Measurements from ENCODE around the gene ALG14. TPM values are rescaled to one million over a fixed set of nuclear protein-coding genes. Genes with fewer than 3 reads are reported as not detected.
A peak's percentile ranks its signal among the peaks of the same experiment; 100 is the strongest.

The ALG14 gene
- total RNA-seq, 1 donor from 2014 or later = 4.6 TPM

DNA sequence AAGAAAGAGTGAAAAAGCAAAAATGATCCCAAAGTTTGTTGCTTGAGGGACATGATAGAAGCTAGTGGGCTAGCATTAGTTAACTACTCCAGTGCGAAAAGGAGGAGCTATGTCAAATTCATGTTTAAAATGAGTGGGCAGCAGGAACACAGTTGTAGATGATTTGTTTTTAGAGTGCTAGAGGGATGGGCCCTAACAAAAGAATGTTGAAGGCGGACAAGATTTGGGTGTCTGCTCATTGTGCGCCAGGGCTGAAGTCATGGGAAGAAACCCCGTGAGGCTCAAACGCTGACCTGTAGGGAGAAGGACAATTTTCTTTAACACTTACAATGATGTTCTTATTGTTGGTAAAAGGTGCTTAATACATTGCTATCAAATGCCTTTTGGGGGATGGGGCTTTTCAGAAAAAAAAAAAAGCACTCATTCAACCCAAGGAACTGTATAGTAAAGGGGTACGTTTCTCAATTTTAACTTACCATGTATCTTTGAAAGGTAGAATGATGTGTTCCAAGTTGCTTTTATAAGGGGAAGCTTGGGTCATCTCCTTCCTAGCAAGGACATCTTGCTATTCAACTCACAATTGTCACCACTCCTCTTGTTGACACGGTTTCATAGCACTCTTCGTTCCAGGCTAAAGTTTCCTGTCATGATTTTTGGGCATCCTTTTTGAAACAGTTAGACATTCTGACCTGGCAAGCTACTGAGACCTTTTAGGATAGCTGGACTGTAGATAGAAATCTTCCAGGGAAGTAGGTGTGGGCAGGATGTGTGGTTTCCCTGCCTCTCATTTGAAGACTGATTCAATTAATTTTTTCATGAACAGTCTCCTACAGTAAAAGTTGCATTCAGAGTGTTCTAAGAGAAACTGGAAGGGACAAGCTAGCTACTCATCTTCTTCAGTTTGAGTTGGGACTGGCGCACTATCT, 92.8 kb downstream of the ALG14 start:
- ATAC-seq = no peak

DNA sequence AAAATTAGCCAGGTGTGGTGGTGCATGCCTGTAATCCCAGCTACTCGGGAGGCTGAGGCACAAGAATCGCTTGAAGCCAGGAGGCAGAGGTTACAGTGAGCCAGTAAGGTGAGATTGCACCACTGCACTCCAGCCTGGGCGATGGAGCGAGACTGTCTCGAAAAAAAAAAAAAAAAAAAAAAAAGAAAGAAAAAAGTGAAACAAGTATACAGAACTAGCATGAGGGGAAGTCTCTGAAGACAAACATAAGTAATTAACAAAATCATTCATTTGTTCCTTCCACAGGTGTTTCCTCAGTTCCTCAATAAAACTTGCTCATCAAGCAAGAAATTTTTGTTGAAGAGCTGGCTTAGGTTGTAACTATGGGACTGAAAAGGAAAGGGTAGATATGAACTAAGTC, 93.6 kb downstream of the ALG14 start:
- no peak for ATAC-seq

DNA sequence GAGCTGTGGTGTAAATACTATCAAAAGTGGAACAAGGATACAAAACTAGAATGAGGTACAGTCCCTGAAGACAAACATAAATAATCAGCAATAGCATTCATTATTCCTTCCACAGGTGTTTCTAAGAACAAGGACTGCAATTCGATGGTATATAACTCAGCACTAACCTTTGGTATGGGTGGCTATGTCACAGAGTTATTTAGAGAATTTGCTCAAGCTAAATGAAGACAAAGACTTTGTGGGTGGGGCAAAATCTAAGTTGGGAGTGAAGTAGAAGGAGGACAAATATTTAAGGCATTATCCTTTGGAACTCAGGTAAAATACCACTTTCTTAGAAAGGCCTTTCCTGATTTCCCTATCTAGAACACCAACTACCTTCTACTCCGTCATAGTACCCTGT, 94.3 kb downstream of the ALG14 start:
- no peak for ATAC-seq

DNA sequence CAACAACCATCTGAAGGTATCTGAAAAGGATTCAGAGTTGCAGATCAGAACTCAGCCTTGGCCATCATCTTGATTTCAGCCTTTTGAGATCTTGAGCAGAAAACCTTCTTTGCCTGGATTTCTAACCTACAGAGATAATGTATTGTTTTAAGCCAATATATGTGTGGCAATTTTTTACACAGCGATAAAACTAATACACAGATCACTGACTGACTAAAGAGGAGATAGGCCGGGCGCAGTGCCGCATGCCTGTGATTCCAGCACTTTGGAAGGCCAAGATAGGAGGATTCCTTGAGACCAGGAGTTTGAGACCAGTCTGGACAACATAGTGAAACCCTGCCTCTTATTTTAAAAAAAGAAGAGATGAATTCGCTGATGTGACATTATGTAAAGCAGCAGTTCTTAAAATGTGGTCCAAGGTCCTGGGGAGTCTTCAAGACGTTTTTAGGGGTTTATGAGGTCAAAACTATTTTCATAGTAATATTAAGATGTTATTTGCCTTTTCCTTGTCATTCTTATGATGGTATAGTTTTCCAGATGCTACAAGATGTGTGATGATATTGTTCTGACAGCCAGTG, 95.7 kb downstream of the ALG14 start:
- no peak for ATAC-seq

DNA sequence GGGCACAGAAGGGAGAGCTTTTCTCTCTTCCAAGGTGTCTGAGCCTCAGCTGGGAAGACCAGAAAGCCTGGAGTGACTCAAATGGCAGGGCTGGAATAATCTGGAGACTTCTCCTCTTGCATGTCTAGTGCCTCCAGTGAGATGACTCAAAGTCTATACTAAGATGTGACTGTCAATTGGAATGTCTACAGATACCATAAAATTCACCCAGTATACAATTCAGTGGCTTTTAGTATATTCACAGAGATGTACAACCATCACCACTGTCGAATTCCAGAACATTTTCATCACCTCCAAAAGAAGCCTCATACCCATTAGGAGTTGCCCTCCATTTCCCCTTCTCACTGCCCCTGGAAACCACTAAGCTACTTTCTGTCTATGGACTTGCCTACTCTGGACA, 97.9 kb downstream of the ALG14 start:
- ATAC-seq = peak; percentile 79

DNA sequence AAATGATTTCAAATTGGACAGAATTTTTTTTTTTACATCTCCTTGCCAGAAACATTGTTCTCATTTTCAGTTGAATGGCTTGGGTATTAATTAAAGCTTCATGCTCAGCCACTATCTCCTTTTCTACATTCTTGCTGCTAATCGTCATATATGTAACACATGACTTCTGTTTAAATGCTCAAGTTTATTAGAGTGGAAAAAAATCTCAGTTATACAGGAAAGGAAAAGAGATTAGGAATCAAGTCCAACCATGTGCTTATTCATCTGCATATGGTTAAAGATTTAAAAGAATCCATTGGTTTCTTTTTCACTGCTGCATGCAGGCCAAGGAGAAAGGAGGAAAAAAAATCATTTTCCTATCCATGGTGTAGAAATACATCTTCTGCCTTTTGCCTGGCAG, 98.5 kb downstream of the ALG14 start:
- ATAC-seq = no peak

DNA sequence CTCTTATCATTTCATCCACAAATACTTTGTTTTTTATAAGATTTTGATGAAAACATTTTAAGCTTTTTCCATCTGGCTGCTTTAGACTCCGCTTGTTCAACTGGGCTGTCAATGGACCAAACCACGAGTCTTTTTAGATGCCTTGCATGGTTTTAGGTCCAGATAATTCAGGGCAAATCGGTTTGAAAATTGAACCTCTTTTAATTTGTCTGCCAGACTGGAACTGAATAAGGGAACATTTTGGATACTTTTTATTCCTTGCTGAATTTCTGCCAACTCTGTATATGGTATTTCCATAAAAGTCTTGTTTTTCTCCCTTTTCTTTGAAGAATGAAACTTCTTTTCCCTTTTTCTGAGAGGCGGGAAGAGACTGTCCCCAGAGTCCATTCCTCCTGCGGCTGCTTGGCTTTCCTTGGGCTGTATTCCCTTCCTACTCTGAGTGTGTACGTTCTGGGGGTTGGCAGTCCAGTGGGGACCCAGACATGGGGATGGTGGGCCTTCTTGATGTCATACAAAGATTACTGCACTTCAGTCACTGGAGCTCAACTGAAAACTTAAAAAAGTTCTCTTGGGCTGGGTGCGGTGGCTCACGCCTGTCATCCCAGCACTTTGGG, 99.3 kb downstream of the ALG14 start:
- ATAC-seq = no peak

DNA sequence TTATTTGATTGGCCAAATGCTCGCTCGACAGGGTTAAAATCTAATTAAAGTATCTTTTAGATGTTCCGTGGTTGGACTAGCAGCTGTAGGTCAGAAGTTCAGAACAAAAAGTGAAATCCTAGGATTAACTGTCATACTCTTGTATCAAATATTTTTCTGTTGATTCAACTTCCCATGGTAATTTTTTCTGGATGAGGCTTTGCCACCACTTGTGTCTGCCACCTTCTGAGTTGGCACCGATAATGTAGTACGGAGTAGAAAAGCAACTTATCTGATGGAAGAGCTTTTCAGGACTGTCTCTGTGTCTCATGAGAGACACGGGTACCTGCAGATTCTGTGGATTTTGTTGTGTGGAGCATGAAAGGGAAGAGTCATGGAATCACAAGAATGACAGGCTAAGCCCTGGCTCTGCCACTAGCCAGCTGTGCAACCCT, 101.2 kb downstream of the ALG14 start:
- ATAC-seq = peak; percentile 47

DNA sequence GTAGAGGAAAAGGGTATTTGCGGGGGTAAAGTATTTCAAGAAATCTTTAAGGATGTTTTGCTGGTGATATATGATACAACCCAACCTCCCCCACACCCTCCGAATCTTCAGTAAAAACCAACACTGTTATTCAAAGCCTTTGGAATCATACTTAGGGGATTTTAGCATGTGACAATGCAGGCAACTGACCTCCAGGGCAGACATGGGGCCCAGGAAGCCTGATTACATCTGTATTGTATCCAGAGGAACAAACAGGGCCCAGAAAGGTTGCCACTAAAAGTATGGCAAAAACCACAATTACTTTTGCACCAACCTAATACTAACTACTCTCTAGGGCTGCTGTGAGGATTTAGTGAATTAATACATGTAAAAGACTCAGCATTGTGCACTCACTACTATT, 102.0 kb downstream of the ALG14 start:
- no peak for ATAC-seq

DNA sequence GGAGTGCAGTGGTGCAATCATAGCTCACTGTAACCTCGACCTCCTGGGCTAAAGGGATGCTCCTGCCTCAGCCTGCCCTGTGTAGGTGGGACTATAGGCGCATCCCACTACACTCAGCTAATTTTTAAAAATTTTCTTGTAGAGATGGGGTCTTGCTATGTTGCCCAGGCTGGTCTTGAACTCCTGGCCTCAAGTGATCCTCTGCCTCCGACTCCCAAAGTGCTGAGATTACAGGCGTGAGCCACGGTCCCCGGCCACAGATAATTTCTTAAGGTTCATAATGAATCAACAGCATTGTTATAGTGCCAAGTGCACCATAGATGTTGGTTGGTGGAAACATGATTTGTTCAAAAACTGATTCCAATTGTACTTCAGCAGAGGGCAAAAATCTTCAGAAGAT, 103.6 kb downstream of the ALG14 start:
- no peak for ATAC-seq

DNA sequence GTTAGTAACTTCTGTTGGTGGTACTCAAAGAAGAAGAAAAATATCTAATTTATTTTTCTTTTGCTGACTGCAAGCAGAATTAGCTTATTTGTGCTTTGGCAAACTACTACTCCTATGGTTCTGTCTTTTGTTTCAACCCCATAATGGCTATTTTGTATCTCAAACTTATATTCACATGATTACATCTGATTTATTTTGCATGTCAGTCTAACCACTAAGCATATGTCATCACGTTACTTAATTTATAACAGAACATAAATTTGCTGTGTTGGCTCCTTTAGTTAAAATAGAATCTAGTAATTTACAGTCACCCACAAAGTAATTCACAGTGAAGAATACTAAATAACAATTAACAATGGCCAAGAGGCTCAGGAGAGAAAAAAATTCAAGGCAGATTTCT, 106.7 kb downstream of the ALG14 start:
- no peak for ATAC-seq

DNA sequence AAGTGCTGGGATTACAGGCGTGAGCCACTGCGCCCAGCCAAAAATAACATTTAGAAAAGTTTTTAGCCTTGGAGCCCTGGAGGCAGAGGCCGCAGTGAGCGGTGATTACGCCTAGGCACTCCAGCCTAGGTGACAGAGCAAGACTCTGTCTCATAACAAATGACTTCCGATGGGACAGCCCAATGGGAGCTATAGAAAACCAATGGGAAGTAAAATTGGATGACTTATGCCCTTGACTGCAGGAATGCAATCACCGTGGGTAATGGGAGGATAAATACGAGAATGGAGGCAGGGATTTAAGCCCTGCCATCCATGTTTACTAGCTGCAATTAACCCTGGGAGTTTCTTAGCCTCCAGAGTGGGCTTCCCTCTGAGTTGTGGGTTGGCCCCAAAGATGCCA, 108.9 kb downstream of the ALG14 start:
- ATAC-seq = no peak

DNA sequence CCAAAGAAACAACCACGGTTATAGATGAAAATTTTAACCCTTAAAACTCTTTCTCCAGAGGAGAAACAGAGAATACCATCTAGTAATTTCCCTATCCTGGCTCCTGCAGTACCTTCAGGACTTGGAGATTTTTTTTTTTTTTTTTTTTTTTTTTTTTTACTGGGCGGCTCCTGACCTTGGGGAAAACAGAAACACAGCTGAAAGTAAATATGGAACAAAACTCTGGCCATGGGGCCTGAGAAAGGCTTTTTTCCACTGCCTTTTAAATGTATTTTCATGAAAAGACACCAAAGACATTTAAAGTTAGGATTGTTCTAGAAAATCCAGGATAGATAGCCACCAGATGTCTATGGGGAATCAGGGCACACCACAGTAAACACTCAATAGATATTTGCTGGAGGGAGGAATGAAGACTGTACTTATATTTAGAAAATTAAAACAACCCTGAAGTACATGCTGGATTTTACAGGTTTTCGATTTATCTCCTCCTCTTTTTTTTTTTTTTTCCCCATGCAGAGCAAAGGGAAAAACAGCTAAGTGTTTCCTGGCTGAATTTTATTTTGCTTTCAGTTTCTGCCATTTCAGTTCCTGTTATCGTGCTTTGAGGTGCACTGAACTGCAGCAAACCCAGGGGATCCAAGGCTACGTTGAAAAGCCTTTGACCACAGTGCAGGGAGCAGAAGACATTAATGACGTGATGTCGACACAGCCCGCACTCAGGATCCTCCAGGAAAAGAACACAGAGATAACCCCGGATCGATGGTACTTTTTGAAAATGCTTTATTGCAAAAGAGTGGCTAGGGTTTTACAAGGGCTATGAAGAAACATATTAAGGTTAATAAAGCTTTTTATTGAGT, 110.1 kb downstream of the ALG14 start:
- peak; percentile 38 for ATAC-seq

DNA sequence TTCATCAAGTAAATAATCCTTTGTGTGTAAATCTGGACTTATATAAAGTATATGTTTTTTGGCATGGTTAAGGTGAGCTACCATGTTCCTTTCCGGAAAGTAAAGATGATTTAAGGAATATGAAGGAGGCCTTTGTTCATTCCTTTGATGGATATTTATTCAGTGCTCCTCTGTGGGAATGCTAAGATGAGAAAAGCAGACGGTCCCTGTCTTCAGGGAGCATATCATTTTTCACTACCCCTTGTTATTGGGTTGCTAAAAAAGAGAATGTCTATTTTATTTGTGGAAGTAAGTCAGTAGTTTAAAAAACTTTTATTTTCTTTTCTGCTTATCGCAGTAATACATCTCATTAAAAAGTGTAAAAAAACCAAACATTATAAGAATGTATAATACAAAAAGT, 110.8 kb downstream of the ALG14 start:
- no peak for ATAC-seq

DNA sequence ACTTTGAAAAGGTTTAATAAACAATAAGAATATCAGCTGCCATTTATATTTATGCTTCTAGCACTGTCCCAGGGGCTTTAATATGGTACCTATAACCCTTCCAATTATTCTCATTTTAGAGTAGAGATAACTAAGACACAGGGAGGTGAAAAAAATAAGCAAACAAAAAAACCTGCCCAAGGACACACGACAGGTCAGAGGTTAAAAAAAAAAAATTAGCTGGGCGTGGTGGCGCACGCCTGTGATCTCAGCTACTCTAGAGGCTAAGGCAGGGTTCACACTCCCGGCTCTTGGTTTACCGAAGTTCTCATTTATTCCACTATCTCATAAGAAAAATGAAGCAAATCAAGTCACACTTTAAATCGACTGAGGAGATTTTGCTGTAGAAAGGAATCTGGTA, 111.2 kb downstream of the ALG14 start:
- no peak for ATAC-seq

DNA sequence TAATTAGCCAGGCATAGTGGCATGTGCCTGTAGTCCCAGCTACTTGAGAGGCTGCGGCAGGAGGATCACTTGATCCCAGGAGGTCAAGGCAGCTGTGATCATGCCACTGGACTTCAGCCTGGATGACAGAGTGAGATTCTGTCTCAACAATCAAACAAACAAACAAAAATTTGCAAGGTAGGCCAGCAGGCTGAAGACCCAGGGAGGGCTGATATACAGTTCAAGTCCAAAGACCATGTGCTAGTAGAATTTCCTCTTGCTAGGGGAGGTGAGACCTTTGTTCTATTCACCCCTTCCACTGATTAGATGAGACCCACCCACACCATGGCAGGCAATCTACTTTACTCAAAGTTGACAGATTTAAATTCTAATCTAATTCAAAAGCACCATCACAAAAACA, 114.7 kb downstream of the ALG14 start:
- ATAC-seq = no peak

DNA sequence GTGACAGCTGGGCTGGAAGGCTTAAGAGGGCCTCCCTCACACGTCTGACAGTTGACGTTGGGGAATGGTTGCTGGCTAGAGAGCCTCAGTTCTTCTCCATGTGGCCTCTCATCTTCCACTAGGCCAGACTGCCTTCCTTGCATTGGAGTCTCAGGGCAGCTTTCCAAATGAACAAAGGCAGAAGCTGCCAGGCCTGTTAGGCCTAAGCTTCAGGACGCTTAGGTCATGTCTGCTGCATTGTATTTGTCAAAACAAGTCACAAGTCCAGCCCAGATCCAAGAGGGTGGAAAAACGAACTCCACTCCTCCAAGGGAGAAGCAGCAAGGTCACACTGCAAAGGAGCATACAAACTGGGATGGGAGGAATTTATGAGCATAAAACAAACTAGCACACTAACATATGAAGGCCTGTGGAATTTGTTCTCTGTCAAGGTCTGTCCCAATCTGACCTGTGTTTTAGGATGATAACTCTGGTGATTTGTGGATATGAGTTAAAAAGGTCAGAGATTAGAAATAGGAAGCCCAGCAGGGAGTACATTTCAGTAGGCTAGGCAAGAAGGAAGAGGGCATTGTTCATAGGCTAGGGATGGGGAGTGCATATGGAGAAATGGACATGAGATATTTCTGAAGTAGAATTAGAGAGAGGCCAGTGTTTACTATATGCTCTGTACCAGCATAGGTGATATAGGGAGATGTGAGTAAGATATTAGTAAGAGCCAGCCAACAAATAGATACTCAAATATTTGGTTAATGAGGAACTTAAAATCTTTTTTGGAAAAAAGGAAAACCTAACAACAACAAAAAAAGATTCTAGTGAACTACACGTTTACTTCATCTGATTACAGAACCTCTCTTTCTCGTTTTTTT, 116.8 kb downstream of the ALG14 start:
- peak; percentile 70 for ATAC-seq

DNA sequence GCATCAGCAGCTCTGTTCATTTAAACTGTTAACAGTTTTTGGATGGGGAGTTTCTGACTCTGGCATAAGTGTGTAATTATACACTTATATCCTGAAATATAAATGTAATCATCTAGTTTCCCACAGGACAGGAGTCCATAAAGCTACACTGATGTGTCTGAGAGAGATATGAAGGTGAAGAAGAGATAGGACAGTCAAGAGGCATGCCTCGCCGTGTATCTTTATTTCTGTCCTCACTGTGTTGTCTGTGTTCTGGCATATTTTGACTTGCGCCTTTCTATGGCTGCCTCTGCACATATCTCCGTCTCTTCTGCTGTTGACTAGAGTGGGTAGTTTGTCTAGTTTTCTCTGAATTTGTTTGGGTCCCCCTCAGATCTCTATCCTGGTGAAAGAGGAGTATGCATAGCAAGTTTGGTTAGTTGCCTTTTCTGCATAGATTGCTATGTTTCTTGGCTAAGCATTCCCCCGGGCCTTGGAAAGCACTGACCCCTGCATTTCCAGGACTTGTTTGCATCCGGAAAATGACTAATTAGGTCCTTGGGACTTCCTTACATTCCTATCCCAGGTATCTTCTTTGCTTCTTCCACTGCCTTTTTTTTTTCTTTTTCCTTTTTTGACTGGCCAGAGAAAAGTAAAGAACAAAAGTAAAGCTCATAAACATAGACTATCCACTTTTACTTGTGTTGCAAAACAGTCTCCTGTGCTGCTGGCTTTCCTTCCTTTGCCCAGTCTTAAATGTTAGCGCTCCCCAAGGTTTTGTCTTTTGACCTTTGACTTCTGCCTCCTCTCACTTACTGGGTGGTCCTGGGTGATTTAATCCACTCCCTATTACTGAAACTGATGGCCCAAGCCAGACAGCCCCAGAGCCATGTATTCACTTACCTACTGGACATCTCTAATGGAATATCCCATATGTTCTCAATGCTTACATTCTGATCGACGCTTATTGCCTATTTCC, 118.2 kb downstream of the ALG14 start:
- no peak for ATAC-seq

DNA sequence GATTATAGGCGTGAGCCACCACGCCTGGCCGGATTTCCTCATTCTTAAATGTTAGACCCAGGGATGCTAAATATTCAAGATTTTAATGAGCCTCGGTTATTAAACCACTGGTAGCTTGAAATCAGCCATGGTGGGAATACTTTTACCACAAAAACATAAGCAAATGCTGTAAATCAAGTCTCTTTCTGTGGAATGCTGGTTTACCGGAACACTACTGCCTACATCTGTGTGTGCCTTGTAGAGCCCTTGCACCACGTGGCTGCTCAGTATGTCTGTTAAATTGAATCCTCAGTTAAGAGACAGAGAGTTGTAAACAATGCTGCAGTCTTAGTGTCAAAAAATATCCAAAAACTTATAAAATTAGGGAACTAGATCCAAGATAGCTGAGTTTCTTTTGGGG, 119.0 kb downstream of the ALG14 start:
- no peak for ATAC-seq

DNA sequence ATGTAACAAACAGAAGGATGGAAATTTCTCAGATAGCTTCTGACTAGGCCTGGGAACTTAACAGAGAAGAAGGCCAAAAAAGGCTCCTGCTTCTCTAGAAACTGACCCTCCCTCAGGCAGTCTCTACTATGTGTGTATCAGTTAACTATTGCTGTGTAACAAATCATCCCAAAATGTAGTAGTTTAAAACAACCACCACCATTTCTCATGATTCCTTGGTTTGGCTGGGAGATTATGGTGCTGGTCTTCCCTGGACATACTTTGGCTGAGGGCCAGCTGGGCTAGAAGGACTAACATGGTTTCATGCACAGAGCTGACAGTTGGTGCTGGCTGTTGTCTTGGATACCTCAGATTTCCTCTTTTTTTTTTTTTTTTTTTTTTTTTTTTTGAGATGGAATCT, 119.6 kb downstream of the ALG14 start:
- no peak for ATAC-seq

DNA sequence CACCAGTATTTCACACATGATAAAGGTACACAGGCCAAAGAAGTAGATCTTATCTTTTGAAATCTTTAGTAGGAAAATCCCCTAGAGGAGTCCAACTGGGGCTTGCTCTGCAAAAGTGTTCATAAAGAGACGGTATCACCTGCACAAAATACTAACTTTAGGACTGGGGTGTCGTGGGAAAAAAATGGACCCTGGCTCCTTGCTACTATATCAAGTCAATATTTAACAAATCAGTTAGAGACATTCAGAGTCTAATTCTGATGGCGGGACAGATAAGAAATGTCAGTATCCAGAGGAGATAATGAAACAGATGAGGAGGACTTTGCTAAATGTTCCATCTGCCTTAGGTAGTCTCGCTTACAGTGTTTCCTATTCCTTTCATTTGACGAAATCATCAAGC, 120.2 kb downstream of the ALG14 start:
- ATAC-seq = no peak

All from esophagus mucosa (tissue), 1 donor.